COLO668 (cell line): ENCODE data around the gene DPP3.

Source experiments
- DNase-seq: peaks from one replicate; lab custom pipeline; 2025; ENCODE audit not compliant: unreplicated experiment; lab: John Stamatoyannopoulos, UW

Gene DPP3

DNA sequence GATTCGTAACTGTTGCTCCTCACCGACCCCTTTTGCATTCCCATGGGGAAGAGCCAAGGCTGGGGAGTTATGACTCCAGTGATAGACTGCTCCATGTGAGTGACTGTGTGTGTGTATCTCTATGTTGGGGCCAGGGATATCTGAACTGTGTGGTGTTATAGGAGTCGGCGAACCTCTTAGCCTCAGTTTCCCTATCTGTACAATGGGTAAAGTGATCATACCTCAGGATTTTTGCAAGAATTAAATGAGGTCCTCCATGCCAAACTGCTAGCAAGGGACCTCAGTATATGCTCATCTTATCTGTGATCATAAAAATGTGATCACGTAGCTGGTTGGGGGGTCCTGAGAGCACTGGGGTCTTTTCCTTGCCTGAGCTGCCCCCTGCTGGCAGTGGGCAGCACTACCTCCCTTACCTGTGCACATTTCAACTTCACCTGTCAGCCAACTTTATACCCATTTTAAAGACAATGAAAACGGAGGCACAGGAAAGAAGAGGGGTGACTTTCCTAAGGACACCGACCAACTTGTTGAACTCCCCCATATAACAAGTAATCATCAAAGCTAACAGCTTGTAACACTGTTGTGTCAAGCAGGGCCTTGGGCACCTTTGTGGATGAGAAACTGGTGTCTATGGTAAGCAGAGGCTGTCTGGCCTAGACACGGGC lies 1.4 kb upstream of the DPP3 start:
- peak; percentile 44 for DNase-seq

DNA sequence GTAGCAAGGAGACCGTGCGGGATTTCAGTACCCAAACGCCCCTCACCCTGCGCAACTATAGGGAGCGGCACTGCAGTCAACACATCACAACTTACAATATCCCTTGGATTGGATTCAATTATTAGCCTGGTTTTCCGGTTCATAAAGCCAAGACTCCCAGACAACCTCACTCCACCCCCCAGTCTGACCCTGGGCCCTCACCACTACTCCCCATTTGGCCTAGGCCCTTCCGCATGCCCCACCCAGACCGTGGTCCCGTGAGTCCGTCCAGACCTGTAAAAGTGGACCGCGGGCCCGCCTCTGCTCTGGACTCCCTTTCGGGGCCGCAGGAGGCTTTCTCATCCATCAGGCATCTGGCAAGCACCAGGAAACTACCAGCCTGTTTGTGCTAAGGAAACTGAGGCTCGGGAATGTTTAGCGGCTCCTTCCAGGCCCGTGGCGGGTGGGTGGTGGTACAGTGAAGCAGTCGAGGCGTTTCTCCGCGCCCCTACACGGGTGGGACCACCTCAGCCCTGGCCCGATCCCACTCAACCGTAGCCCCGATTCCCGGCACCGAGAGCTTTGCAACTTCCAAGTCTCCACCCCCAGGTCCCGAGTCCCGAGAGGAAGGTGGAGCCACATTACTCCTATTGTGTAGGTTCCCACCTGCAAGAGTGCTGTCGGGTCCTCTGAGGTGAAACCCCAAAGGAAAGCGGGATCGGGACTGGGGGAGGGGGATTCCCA lies 679 bp upstream of the DPP3 start:
- DNase-seq = peak; percentile 81

DNA sequence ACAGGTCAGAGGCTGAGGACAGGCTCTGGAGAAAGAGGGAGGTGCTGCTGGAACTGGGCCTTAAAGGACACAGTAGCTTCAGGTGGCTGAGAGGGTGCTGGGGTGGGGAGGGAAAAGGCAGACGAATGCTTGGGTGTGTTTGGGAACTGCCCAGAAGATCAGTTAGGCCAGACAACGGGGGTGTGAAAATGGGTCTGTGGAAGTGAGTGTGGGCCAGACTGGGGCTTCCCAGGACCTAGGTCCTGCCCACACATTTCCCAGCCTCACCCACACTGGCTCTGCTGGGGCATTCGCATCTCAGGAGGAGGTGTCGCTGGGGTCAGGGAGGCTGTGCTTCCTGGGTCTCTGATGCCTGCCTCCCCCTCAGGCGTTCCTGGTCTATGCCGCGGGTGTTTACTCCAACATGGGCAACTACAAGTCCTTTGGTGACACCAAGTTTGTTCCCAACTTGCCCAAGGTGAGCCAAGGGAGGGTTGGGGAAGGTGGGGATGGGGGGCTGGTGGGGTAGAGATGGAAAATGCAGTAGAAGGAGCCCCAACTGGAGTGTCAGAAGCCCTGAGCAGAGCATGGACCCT lies 4.7 kb downstream of the DPP3 start:
- DNase-seq = no peak

DNA sequence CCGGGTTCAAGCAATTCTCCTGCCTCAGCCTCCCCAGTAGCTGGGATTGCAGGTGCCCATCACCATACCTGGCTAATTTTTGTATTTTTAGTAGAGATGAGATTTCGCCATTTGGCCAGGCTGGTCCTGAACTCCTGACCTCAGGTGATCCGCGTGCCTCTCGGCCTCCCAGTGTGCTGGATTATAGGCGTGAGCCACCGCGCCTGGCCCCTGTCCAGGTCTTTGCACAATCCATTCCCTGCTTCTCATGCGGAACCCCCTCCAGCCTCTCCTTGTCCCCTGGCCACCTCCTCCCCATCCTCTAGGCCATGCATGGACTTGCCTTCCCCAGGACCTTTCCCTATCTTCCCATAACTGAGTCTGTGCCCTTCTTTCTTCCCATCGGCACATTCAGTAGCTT lies 8.7 kb downstream of the DPP3 start:
- DNase-seq = no peak

- DNase-seq = peak; percentile 91
Observed at GRCh38 chr11:66489636-66490035, 9.4 kb downstream of the DPP3 start.

DNA sequence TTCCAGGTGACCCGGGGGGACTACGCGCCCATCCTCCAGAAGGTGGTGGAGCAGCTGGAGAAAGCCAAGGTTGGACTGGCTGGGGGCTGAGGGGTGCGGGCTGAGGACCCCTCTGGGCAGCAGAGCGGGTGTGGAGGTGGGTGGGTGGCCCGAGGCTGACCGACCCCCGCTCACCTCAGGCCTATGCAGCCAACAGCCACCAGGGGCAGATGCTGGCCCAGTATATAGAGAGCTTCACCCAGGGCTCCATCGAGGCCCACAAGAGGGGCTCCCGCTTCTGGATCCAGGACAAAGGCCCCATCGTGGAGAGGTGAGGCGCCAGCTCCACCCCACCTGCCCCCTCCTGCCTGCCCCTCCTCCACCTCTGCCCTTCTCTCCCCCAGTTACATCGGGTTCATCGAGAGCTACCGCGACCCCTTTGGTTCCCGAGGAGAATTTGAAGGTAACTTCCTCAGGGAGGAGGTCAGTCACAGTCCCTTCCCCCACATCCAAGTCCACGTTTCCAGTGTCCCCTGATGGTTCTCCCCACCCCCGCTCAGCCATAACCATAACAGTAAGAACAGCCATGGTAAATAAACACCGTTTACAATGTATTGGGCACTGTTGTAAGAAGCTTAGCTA lies 11.2 kb downstream of the DPP3 start:
- peak; percentile 14 for DNase-seq

DNA sequence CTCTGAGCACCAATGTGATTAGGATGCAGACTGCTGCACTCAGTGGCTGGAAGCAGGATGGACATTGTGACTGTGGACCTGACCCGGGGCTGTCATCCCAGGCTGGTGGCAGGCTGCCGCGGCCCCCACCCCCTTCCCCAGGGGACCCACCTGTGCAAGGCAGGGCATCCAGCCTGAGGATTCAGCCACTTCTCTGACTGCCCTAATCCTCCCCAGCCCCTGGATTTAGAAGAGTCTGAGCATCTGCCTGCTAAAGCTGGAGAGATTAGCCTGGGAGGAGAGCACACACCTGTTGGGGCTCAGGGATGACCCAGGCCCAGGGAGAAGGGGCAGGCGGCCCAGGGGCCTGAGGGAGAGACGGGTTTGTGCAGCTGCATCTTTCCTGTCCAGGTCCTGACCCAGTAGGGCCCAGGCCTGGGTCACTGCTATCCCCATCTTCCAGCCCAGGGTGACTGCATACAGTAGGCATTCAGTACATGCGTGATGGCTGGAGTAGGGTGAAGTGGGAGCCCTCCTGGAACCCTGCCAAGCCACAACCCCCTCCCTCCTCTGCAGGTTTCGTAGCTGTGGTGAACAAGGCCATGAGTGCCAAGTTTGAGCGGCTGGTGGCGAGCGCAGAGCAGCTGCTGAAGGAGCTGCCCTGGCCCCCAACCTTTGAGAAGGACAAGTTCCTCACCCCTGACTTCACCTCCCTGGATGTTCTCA lies 12.1 kb downstream of the DPP3 start:
- DNase-seq = peak; percentile 61

DNA sequence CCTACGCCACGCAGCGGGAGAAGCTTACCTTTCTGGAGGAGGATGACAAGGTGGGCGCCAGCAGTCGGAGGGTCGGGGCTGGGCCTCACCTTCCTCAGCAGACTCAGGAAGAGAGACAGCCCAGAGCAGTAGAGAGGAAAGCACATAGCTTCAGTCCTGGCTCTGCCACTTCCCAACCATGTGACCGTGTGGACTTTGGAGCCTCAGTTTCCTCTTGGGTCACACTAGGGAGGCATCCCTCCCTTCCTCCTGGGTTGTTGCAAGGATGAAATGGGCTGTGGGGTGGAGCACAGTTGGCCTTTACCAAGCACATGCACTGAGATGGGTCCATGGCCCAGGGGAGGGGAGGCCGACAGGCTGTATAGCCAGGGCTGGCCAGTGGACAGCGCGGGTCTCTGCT lies 12.9 kb downstream of the DPP3 start:
- no peak for DNase-seq

GRCh38 chr11:66494458-66494857 lies 14.2 kb downstream of the DPP3 start:
- DNase-seq = no peak

GRCh38 chr11:66494935-66495334 lies 14.7 kb downstream of the DPP3 start:
- DNase-seq = no peak

DNA sequence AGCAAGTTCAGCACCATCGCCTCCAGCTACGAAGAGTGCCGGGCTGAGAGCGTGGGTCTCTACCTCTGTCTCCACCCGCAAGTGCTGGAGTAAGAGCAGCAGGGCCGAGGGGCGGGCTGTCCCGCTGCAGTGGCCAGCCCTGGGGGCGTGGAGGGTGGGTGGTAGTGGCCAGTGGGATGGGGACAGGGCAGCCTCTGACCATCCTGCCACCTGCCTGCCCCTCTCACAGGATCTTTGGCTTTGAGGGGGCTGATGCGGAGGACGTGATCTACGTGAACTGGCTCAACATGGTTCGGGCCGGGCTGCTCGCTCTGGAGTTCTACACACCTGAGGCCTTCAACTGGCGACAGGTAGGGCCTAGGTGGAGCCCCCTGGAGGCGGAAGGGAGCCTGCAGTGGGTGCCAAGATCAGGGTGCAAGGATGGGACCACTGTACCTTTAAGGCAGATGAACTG lies 15.2 kb downstream of the DPP3 start:
- peak; percentile 21 for DNase-seq

DNA sequence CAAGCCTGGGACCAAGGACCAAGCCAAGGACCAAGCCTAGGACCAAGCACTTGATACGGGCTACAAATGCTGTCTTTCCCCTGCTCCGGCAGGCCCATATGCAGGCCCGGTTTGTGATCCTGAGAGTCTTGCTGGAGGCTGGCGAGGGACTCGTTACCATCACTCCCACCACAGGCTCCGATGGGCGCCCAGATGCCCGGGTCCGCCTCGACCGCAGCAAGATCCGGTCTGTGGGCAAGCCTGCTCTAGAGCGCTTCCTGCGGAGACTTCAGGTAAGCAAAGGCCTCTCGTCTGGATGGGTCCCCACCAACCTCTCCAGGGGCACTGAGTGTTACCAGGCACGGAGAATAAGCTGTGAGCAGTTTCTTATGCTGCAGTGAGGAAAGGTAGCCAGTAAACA lies 17.0 kb downstream of the DPP3 start:
- DNase-seq = no peak

DNA sequence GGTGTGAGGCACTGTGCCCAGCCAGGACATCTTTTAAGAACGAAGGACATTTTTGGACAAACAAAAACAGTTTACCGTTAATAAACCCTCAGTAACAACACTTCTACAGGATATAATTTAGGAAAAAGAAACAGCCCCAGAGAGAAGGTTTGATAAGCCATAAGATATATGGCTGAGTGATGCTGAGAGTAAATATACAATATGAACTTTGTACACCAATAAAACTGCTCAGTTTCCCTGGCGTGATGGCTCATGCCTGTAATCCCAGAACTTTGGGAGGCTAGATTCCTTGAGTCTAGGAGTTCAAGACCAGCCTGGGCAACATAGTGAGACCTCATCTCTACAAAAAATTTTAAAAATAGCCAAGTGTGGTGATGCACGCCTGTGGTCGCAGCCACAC lies 18.3 kb downstream of the DPP3 start:
- DNase-seq = no peak

- no peak for DNase-seq
Observed at GRCh38 chr11:66505276-66505816, 25.1 kb downstream of the DPP3 start.

- DNase-seq = no peak
Observed at GRCh38 chr11:66509131-66509561, 28.9 kb downstream of the DPP3 start.

DNA sequence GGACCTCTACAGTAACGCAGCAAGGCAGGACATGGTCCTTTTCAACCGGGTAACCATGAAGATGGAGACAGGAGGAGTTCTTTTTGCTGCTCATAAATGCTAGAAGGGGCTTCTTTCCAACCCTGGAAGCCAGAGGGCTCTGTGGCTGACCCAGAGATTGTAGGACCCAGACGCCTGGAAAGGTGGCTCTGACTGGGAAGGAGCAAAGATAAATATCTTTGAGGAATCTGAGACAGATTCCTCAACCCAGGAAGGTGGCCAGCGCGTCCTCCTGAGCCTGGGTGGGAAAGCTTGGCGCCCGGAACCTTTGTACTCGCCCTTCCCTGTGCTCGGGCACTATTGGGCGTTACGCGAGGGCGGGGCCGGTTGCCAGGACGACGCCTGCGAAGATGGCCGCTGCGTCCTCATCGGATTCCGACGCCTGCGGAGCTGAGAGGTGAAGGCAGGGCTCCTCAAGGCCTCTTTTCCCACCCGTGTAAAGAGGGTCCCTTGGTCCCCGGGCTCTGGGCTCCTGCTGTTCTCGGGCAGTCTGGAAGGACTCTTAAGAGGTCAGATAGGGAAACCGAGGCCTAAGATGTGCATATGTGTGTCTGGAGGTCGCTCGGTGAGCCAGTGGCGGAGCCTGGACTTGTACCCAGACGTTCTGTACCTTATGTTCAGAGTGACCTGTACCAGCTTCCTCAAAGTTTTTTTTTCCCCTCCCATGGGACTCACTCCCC lies 30.2 kb downstream of the DPP3 start, which contains the start of gene BBS1:
TSS of gene BBS1 (plus strand) at position 365 of the 719 bp plus-strand sequence. CDS start at position 390, 25 bp downstream.
- DNase-seq = peak; percentile 81

- no peak for DNase-seq
Observed at GRCh38 chr11:66510990-66511339, 30.7 kb downstream of the DPP3 start.

GRCh38 chr11:66523611-66524010 lies 43.4 kb downstream of the DPP3 start:
- no peak for DNase-seq

- DNase-seq = no peak
Observed at GRCh38 chr11:66524304-66525040, 44.2 kb downstream of the DPP3 start.

GRCh38 chr11:66529069-66529468 lies 48.8 kb downstream of the DPP3 start:
- no peak for DNase-seq
